Nephron (organoid): ENCODE results near the gene AHRR.

Source experiments
- H3K27ac Mint-ChIP-seq, 3 experiments: 2 replicates each; pipeline ENCODE4 v1.8.0; 2020; ENCODE audit warnings: mixed read lengths in 3 of 3, mild to moderate bottlenecking in 2 of 3, moderate library complexity in 1 of 3
- H3K27me3 Mint-ChIP-seq: 2 replicates; pipeline ENCODE4 v1.8.0; 2021; ENCODE audit warnings: low read depth, mild to moderate bottlenecking, moderate library complexity, mixed read lengths
- H3K36me3 Mint-ChIP-seq: 2 replicates; pipeline ENCODE4 v1.8.0; 2020; ENCODE audit warnings: low read depth, mixed read lengths
- H3K4me1 Mint-ChIP-seq: 2 replicates; pipeline ENCODE4 v1.8.0; 2020; ENCODE audit warnings: mixed read lengths
- H3K4me3 Mint-ChIP-seq, 3 experiments: 2 replicates each; pipeline ENCODE4 v1.8.0; 2020; ENCODE audit warnings: mild to moderate bottlenecking in 3 of 3, mixed read lengths in 3 of 3, moderate library complexity in 2 of 3
- H3K9me3 Mint-ChIP-seq: 2 replicates; pipeline ENCODE4 v1.8.0; 2020; ENCODE audit warnings: mixed read lengths
- CTCF ChIP-seq, 3 experiments: fragments of 200-600 bp; sonication (generic); IDR thresholded peaks; one replicate each; pipeline ENCODE4 v1.5.0; 2021; ENCODE audit warnings: antibody characterized with exemption in 3 of 3; ENCODE audit not compliant: unreplicated experiment in 3 of 3

AHRR gene

GRCh38 chr5:373710-374602 lies 52.4 kb downstream of the AHRR start:
- no peak for TF ChIP-seq CTCF (IDR thresholded peaks at IDR 0.05; ENCODE audit: unreplicated experiment in 3 of 3)
- Mint-ChIP-seq H3K4me1 (peaks cover 12% of the 10 kb centered on the region), H3K27me3 (peaks cover 56% of the 10 kb centered on the region), H3K4me3 (peak overlapping the region; percentile 52 to 74 (median 72)), H3K9me3 (no peaks in the 10 kb centered on the region), H3K36me3 (no peaks in the 10 kb centered on the region), H3K27ac (peak overlapping the region in 2 of 3 experiments; percentile 19 to 82)

- Mint-ChIP-seq H3K36me3 (no peaks in the 10 kb centered on the region), H3K27me3 (peaks cover 53% of the 10 kb centered on the region), H3K27ac (peak overlapping the region in 2 of 3 experiments; percentile 19 to 82), H3K4me1 (peaks cover 5% of the 10 kb centered on the region), H3K9me3 (peaks cover 2% of the 10 kb centered on the region), H3K4me3 (peak overlapping the region; percentile 52 to 74 (median 72))
- TF ChIP-seq CTCF (IDR thresholded peaks at IDR 0.05; ENCODE audit: unreplicated experiment in 3 of 3): no peak
Measured at GRCh38 chr5:374631-375335, 53.3 kb downstream of the AHRR start.

GRCh38 chr5:375336-375920 lies 53.9 kb downstream of the AHRR start:
- Mint-ChIP-seq H3K27me3 (peaks cover 50% of the 10 kb centered on the region), H3K36me3 (no peaks in the 10 kb centered on the region), H3K27ac (no peak overlapping the region), H3K9me3 (peaks cover 2% of the 10 kb centered on the region), H3K4me1 (peaks cover 5% of the 10 kb centered on the region), H3K4me3 (no peak overlapping the region)
- no peak for TF ChIP-seq CTCF (IDR thresholded peaks at IDR 0.05; ENCODE audit: unreplicated experiment in 3 of 3)

- TF ChIP-seq CTCF (IDR thresholded peaks at IDR 0.05; ENCODE audit: unreplicated experiment in 3 of 3): no peak
- Mint-ChIP-seq H3K4me1 (peaks cover 5% of the 10 kb centered on the region), H3K9me3 (peaks cover 7% of the 10 kb centered on the region), H3K27ac (no peak overlapping the region), H3K27me3 (peaks cover 45% of the 10 kb centered on the region), H3K36me3 (no peaks in the 10 kb centered on the region), H3K4me3 (no peak overlapping the region)
Measured at GRCh38 chr5:375921-376798, 54.6 kb downstream of the AHRR start.

- Mint-ChIP-seq H3K27me3 (peaks cover 44% of the 10 kb centered on the region), H3K4me1 (peaks cover 5% of the 10 kb centered on the region), H3K4me3 (no peak overlapping the region), H3K9me3 (peaks cover 10% of the 10 kb centered on the region), H3K36me3 (peaks cover 2% of the 10 kb centered on the region), H3K27ac (no peak overlapping the region)
- TF ChIP-seq CTCF (IDR thresholded peaks at IDR 0.05; ENCODE audit: unreplicated experiment in 3 of 3): no peak
Measured at GRCh38 chr5:376799-377325, 55.3 kb downstream of the AHRR start.
